ENCODE results near the gene PDCD1. TPM values are rescaled to one million over a fixed set of nuclear protein-coding genes. Genes with fewer than 3 reads are reported as not detected.

Gene PDCD1
- total RNA-seq, 2 experiments from 2014 or later, result 9.5 to 11.4 TPM

DNA sequence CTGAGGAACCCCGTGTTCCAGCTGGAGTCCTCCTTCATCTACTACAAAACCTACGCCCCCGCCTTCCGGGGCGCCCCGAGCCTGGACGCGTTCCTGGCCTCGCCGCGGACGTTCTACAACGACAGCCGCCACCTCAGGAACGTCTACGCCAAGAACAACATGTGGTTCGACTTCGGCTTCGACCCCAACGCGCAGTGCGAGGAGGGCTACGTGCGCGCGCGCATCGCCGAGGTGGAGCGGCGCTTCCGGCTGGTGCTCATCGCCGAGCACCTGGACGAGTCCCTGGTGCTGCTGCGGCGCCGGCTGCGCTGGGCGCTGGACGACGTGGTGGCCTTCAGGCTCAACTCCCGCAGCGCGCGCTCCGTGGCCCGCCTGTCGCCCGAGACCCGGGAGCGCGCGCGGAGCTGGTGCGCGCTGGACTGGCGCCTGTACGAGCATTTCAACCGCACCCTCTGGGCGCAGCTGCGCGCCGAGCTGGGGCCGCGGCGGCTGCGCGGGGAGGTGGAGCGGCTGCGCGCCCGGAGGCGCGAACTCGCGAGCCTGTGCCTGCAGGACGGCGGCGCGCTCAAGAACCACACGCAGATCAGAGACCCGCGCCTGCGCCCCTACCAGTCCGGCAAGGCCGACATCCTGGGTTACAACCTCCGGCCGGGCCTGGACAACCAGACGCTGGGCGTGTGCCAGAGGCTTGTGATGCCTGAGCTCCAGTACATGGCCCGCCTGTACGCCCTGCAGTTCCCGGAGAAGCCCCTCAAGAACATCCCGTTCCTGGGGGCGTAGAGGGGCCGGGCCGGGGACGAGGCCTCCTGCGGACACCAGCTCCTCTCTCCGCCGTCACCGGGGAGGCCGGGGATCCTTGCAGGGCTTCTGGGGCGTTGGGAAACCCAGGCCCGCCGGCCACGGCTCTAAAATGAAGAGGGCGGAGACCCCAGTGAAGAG lies 55.0 kb downstream of the PDCD1 start:
- ChIA-PET POLR2A (interaction anchor here (1.0 kb wide), 1 partner anchor 56 kb away, joined by 3 read pairs; no protein-coding TSS in a partner anchor), CTCF (interaction anchor here (1.5 kb wide), 1 partner anchor 65 kb away, joined by 3 read pairs; no protein-coding TSS in a partner anchor)
- Histone ChIP-seq H3K27ac (ENCODE audit: low read depth in 1 of 2, low read length in 2 of 2) (no peak overlapping the region), H3K9me3 (ENCODE audit: control insufficient read depth in 1 of 2, insufficient read depth in 1 of 2, low read length in 2 of 2) (no peaks in the 10 kb centered on the region), H3K36me3 (ENCODE audit: insufficient read depth, low read length) (no peaks in the 10 kb centered on the region), H3K4me3 (ENCODE audit: low read length) (peak overlapping the region; percentile 56), H3K4me1 (ENCODE audit: insufficient read depth, low read length) (peaks cover 21% of the 10 kb centered on the region), H3K27me3 (ENCODE audit: control insufficient read depth in 1 of 2, insufficient read depth in 2 of 2, low read length in 2 of 2) (peaks cover 0 to 8% of the 10 kb centered on the region in 2 experiments)
- peak in 10 of 14 experiments; percentile 16 to 74 (median 36) for DNase-seq
- Mint-ChIP-seq H3K9me3 (no peaks in the 10 kb centered on the region), H3K4me3 (peak overlapping the region; percentile 38), H3K36me3 (ENCODE audit: low read depth) (no peaks in the 10 kb centered on the region), H3K27ac (no peak overlapping the region), H3K4me1 (ENCODE audit: low read depth) (peaks cover 5% of the 10 kb centered on the region), H3K27me3 (peaks cover 10% of the 10 kb centered on the region)
- ATAC-seq (ENCODE audit: poor library complexity), result peak; percentile 61
- TF ChIP-seq, protein P1, sequence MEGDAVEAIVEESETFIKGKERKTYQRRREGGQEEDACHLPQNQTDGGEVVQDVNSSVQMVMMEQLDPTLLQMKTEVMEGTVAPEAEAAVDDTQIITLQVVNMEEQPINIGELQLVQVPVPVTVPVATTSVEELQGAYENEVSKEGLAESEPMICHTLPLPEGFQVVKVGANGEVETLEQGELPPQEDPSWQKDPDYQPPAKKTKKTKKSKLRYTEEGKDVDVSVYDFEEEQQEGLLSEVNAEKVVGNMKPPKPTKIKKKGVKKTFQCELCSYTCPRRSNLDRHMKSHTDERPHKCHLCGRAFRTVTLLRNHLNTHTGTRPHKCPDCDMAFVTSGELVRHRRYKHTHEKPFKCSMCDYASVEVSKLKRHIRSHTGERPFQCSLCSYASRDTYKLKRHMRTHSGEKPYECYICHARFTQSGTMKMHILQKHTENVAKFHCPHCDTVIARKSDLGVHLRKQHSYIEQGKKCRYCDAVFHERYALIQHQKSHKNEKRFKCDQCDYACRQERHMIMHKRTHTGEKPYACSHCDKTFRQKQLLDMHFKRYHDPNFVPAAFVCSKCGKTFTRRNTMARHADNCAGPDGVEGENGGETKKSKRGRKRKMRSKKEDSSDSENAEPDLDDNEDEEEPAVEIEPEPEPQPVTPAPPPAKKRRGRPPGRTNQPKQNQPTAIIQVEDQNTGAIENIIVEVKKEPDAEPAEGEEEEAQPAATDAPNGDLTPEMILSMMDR (IDR thresholded peaks at IDR 0.05), result no peak
- intact Hi-C loops (cut with DNase I, micrococcal nuclease), result no loop called here

DNA sequence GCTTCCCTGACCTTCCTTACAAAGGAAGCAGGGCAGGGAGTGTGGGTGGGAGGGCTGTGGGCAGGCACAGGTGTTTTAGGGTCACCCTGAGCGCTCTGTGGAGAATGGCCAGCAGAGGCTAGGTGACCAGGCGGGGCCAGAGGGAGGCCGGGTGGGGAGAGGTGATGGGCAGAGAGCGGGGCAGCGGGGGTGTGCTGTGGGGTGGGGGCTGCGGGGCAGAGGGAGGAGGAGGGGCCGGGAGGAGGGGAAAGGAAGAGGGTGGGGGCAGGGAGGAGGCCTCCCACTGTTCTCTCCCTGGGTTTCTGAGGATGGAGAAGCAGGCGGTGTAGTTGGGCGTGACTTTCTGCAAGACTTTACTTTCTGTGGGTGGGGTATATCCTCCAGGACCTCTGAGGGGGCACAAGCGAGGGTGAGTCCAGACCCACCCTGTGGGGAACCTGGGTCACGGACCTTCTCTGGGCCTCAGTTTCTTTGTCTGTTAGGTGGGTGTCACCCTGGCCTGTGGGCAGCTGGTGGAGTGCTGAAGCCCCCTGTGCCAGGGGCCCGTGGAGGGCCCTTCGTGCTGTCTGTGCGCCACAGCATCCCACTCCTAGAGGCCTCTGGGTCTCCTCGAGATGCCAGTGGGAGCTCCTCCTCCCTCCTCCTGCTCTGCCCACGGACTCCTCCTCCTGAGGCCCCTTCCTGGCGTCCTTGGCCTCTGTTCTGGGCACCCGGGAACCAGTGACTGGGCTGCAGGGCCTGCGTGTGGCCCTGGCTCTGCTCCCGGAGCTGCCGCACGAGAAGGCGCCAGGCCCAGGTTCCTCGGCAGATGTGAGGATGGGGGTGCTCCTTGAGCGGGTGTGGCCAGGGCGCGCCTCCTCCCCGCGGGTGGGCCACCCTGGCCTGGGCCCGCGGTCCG lies 56.0 kb downstream of the PDCD1 start:
- H3K9me3 Mint-ChIP-seq, result no peaks in the 10 kb centered on the region
- H3K27ac ChIP-seq (ENCODE audit: low read depth in 1 of 2, low read length in 2 of 2), result no peak overlapping the region
- DNase-seq, result peak in 1 of 14 experiments; percentile 27

More for the DNA sequence above, 56.0 kb downstream of the PDCD1 start:
- no peaks in the 10 kb centered on the region for H3K4me1 Mint-ChIP-seq (ENCODE audit: low read depth)
- TF ChIP-seq, protein P1 (IDR thresholded peaks at IDR 0.05), result no peak
- Histone ChIP-seq H3K9me3 (ENCODE audit: control insufficient read depth in 1 of 2, insufficient read depth in 1 of 2, low read length in 2 of 2) (no peaks in the 10 kb centered on the region), H3K4me3 (ENCODE audit: low read length) (peak overlapping the region; percentile 46), H3K36me3 (ENCODE audit: insufficient read depth, low read length) (no peaks in the 10 kb centered on the region), H3K4me1 (ENCODE audit: insufficient read depth, low read length) (peaks cover 21% of the 10 kb centered on the region), H3K27me3 (ENCODE audit: control insufficient read depth in 1 of 2, insufficient read depth in 2 of 2, low read length in 2 of 2) (peaks cover 0 to 8% of the 10 kb centered on the region in 2 experiments)
- no peak for ATAC-seq (ENCODE audit: poor library complexity)
- no peaks in the 10 kb centered on the region for H3K36me3 Mint-ChIP-seq (ENCODE audit: low read depth)
- POLR2A ChIA-PET, result interaction anchor here (1.0 kb wide), 1 partner anchor 57 kb away, joined by 3 read pairs; no protein-coding TSS in a partner anchor
- H3K27me3 Mint-ChIP-seq, result peaks cover 4% of the 10 kb centered on the region
- CTCF ChIA-PET, result no interaction called here
- intact Hi-C loops (cut with DNase I, micrococcal nuclease), result no loop called here
- no peak overlapping the region for H3K27ac Mint-ChIP-seq
- no peak overlapping the region for H3K4me3 Mint-ChIP-seq
